GM19463 (cell line): Measurements from ENCODE around the gene GLRA1.
"Not testable (repeated sequence)": the region's sequence is repeated elsewhere in the genome, so short reads cannot be mapped to it uniquely, and the experiment has no call there.

Source experiments
- ATAC-seq: cut with Tn5 transposase; IDR thresholded peaks from one replicate; pipeline ENCODE4 v1.9.1; 2021; ENCODE audit warnings: mild to moderate bottlenecking, moderate library complexity; ENCODE audit not compliant: unreplicated experiment

The GLRA1 gene

DNA sequence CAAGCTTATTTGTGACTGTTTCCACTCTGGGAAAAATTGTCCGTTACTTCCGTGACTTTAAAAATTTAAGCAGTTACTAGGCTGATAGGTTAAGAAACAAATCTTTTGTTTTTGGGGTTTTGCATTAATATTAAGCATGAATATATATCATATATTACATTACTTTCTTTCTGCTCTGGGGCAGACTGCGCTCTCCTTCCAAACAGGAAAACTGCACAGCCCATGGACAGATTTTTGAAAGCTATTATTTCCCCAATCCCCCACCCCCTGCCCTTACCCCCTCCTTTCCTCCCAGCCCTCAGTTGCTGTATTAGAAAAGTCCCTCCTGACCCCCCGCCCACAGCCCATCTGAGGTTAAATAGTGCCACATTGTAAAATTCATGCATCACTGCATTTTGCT lies 102.5 kb downstream of the GLRA1 start:
- ATAC-seq = no peak

DNA sequence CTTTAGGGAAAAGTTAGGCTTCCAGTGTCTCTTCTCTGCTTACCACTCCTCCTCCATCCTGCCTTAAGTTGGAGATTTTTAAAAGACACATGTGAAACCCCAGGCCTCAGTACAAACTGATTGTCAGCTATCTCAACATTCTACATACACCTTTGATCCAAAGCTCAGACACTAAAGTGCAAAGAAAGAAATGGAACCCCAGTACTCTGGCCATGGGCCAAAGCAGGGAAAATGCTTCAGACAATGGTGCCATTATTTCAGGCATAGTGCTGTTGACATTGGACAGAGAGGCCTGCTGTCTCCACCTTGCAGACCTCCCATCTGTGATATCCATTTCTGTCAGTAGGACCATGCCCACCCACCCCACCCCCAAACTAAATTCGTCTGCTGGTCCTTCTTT lies 103.7 kb downstream of the GLRA1 start:
- no peak for ATAC-seq

DNA sequence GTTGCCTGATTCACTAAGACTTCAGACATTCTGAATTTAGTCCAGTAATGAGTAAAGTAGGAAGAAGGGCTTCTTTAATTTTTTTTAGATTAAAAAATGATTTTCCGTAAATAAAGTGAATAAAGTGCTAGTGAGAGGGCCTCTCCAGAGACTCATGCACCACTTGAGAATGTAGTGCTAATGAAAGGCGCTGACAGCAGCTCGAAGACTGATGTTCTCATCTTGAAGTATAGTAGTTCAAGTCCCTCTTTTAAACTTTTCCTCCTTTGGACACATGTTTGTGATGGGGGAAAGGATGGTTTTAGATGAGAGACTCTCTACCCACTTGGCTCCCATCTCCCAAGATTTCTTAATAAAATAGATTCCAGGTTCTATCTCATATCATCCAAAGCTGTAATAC lies 104.4 kb downstream of the GLRA1 start:
- ATAC-seq = no peak

DNA sequence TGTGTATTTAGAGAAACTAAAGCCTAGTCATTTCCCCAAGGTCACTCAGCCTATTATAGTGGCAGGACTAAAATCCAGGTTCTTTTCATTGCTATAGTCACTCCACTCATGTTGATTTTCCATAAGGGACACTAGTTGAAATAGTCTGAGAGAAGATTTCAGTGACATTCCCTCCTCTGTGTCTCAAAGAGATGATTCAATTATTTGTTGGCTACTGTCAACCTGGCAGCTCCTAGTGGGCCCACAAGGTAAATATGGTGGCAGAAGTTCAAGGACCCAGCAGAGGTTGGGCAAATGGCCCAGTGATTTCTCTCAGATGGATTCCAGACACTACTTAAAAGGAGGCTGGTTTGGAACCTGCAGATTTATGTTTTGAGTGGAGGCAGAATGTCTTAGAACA lies 104.8 kb downstream of the GLRA1 start:
- no peak for ATAC-seq

DNA sequence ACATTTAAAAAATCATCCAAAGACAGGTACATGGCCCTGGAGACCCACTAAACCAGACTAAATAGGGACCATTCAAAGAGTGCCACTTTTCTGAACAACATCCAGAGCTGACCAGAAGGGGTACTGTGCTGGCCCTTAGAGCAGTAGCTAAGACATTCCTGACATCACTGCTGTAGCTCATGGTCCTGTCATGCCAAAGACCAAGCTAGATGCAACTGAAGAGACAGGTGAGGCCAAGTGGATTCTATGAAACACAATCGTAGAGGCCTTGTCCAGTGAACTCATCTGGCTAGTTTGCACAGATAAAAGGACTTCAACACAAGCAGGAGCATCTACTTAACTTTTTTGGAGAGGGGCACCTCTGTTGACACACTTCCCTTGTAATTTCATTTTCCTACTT lies 109.6 kb downstream of the GLRA1 start:
- ATAC-seq = no peak

DNA sequence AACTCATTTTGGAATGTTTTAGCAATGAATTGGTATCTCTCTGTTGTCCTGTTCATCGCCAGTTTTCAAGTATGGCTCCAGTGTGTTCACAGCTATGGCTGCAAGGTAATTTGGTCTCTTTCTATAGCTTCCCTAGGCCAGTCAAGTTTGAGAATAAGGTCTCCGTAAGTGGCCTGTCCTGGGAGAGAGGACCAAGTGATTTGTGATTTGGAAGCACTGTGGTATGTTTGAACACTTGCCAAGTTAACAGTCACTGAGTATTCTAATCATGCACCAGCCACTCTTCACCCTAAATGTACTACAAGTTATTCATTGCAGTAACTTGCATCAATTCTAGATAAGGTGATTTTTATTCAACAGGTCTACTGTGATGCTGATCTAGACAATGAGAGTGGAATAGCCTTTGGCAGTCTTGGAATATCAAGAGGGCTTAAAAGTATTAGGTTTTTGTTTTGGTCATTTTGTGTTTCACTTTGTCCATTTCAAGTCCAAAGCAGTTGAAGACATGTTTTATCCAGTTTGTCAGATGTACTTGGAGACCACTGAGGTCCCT lies 111.8 kb downstream of the GLRA1 start:
- no peak for ATAC-seq

DNA sequence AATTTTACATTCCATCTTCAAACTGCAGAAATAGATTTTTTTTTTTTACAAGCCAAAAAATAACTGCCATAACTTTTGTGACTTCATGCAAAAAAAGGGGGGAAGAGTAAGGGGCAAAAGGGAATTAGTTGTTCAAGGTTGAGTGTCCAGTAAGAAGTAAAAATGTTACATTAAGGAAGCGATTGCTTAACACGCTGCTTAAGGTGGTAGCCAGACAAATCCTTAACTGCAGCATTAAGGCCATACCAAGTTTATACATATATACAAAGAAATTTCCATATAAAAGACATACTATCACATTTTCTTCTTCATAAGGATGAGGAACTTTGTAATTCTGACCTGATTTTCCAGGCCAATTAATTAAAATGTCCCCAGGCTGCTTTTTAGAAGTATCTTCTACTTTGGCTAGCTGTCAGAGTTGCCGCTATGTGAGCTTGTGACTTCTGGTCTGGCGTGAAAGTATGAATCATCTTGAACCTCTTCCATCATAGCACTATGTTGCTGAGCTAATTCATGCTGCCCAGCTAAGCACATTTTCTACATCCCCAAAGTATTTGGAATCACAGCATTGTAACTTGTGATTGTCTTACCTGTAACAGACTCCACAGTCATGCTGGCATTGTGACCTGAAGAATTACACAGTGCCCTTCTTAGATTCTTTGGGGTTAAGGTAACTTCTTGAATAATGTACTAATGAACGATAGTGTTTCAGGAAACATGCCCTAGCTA lies 112.9 kb downstream of the GLRA1 start:
- ATAC-seq = no peak

DNA sequence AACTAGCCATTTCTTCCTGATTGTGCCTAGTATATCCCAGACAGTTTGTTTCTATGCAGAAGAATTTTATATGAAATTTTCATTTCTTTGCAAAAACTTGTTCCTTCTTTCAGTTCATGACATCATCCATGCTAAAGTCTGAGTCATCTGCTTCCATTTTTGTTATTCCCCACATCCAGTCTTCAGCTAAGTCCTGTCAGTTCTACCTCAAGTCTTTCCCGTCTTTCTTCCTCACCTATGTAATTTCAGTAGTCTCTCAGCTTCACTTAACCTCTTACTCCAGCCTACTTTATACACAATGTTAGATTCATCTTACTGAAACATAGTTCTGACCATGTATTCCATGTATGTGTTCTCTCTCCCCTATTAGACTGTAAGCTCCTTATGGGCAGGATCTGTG lies 113.8 kb downstream of the GLRA1 start:
- ATAC-seq = no peak

DNA sequence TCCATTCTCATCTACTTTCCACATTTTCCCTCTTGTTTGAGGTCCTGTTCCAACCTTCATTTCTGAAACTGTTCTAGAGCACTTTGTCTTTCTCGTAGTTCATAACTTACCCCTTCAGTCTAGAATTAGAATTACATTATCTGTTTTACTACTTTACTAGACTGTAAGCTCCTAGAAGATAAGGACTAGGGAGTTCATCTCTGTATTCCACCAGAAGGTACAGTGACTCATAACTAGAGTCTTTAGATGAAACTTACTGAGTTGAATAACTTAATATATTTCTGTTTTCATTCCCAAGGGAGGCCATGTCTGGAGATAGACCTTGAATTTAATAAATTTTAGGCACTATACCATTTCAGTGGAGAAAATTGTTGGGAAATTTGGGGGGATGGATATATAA lies 114.2 kb downstream of the GLRA1 start:
- peak; percentile 37 for ATAC-seq

DNA sequence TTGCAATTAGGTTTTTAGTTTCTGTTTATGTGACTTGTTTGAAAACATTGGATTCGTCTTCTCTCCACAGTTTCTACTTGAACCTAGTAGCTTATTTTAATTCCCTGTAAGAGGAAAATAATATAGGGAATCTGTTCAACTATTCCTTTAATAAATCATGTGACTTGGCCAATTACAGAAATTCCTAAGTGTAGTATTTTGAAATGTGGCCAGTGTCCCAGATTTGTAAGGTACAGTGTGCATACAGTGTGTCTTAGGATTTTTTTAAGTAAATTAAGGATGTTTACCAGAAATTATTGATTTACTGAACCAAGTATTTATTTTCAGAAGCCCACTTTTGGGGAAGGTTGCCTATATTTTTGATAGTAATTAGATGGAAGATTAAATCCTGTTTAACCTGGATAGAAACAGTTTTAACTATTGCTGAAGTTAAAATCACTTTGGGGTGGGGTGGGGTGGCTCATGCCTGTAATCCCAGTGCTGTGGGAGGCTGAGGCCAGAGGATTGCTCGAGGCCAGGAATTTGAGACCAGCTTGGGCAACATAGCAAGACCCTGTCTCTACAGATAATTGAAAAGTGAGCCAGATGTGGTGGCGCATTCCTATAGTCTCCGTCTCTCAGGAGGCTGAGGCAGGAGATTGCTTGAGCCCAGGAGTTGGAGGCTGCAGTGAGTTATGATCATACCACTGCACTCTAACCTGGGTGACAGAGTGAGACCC lies 116.0 kb downstream of the GLRA1 start:
- ATAC-seq = no peak

DNA sequence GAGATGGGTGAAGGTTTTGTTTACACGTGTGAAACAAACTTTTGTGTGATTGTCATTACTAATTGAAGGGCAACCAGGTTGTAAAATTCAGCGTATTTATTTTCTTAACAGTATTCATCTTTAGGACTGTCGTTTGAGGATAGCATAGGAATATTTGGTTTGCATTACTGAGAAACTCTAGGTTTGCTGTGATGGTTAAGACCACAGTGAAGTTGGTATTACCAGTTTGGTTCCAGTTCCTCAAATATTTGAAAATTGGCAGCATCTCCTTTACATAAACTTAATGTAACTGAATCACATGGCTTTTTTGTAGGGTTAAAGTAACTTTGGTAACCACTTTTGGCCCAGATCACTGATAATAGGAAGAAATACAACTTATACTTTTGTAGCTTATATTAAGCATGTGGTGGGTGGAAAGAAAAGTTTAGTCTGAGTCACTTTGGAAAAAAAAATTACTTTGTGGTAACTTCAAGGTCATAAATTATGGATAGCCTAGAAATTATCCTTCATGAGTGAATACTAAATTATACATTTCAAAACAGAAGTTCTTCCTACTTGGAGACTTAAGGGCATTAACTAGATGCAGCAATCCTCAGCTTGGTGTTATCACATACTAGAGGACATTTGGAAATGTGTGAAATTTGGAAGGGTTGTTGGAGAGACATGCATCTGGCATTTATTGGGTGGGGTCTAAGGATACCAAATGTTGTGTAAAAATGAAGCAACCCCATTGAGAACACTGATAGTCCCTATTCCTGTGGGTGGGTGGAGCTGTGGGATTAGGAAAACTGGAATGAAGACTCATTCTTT lies 119.0 kb downstream of the GLRA1 start:
- no peak for ATAC-seq

DNA sequence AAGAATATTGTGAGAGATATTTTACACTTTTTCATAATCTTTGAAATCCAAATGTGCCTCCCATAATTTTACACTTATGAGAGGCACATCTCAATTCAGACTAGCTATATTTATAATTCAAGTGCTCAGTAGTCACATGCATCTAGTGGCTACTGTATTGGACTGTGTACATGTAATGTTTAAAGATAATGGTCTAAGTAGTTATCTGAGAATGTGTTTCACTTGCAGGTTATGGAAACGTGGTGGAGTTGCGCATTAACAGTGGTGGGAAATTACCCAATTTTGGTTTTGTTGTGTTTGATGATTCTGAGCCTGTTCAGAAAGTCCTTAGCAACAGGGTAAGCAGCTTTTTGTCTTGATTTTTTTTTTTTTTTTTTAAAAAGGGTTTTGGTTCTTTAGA lies 124.1 kb downstream of the GLRA1 start:
- no peak for ATAC-seq

DNA sequence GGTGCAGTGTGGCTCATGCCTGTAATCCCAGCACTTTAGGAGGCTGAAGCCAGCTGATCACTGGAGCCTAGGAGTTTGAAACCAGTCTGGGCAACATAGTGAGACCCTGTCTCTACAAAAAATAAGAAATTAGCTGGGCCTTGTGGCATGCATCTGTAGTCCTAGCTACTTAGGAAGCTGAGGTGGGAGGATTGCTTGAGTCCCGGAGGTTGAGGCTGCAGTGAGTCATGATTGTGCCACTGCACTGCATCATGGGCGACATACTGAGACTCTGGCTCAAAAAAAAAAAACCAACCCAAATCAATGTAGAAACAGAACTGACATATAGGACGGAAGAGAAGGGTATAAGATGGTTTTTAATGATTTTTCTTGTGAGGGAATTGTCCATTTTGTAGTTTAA lies 125.2 kb downstream of the GLRA1 start:
- no peak for ATAC-seq

DNA sequence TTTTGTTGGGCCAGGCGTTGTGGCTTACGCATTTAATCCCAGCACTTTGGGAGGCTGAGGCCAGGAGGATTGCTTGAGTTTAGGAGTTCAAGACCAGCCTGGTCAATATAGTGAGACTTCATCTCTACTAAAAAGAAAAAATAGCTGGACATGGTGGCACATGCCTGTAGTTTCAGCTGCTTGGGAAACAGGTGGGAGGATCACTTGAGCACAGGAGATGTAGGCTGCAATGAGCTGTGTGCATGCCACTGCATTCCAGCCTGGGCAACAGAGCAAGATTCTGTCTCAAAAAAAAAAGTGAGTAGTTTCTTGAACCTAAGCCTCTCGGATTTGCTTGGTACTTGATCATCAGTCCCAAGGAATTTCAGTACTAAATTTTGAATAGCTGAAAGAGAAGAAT lies 126.0 kb downstream of the GLRA1 start:
- no peak for ATAC-seq

DNA sequence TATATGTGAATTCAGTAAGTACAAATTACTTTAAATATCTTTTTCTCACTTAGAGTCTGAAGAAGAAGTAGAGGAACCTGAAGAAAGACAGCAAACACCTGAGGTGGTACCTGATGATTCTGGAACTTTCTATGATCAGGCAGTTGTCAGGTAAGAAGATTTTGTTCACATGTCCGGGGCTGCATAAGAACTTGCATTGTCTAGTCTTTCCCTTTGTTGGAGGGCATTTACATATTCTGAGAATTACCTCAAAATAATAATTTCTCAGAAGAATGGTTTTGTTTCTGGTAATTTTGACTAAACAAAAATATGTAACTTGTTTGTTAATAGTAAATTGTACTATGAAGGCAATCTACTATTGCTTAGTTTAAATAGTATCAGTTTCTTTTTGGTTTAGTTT lies 129.2 kb downstream of the GLRA1 start:
- ATAC-seq = no peak

DNA sequence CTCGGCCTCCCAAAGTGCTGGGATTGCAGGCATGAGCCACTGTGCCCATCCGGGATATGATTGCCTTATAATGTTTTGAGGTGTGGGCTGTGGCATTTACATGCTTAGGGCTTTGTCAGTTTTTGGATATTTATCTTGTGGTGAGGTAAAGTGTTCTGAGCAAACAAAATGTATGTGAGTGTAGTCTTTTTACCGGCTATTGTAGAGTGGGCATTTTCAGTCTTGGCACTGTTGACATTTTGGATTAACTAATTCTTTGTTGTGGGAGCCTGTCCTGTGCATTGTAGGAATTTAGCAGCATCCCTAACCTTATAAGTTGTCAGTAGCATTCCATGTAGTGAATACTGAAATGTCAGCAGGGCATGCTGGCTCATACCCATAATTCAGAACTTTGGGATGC lies 131.3 kb downstream of the GLRA1 start:
- no peak for ATAC-seq

DNA sequence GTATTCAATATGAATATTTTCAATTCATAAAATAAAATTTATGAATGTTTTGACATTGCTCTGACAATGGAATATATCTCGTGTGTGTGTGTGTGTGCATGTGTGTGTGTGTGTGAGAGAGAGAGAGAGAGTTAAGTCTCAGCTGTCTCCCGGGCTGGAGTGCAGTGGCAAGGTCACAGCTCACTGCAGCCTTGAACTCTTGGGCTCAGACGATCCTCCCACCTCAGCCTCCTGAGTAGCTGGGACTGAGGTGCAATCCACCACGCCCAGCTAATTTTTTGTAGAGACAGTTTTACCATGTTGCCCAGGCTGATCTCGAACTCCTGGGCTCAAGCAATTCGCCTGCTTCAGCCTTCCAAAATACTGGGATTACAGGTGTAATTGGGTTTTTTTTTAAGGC lies 136.8 kb downstream of the GLRA1 start:
- no peak for ATAC-seq

DNA sequence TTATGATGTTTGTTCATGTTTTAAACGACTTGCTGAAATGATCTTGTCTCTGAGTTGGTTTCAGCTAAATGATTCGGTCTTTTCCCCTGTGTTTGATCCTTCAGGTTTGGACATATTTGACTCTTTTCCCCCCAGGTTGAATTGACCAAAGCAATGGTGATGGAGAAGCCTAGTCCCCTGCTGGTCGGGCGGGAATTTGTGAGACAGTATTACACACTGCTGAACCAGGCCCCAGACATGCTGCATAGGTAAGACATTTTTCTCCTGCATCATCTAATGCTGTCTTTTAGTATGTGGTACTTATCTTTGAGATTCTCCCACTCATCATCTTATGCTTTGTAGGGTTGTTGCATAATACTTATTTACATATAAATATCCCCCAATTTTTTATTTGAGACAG lies 138.2 kb downstream of the GLRA1 start:
- no peak for ATAC-seq

DNA sequence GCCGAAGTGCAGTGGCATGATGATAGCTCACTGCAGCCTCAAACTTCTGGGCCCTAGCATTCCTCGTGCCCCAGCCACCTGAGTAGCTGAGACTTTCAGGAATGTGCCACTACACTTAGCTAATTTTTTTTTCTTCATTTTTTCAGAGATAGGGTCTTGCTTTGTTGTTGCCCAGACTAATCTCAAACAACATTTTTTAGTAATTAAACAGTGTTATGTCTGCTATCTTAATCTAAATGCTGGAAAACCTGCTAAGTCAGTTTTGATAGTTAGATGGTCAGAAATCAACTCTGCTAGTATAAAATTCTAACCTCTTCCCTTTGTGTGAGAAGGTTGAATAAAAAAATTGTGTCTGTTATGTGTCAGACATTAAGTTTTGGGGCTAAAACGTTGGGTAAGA lies 140.5 kb downstream of the GLRA1 start:
- no peak for ATAC-seq

DNA sequence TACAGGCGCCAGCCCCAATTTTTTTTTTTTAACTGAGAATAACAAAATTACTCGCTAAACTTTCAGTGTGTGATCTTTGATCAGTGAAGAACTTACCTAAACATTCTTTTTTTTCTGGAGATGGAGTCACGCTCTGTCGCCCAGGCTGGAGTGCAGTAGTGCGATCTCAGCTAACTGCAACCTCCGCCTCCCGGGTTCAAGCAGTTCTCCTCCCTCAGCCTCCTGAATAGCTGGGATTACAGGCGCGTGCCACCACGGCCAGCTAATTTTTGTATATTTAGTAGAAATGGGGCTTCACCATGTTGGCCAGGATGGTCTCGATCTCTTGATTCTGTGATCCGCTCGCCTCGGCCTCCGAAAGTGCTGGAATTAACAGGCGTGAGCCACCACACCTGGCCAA lies 141.0 kb downstream of the GLRA1 start:
- ATAC-seq = not testable (repeated sequence)

DNA sequence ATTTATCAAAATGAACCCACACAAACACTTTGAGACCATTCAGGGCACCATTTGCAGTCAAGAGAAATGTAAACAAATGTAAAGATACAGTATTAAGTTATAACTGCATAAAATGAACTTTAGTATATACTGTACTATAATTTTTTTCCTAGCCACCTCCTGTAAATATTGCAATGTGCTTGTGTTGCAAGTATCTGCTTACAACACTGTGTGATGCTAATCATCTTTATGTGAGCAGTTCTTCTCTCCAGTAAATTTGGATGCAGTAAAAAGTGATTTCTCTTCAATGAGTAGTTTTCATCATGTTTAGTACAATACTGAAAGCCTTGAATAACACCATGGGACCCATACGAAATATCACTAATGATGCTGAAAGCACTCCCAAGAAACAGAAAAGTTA lies 143.4 kb downstream of the GLRA1 start:
- ATAC-seq = no peak

DNA sequence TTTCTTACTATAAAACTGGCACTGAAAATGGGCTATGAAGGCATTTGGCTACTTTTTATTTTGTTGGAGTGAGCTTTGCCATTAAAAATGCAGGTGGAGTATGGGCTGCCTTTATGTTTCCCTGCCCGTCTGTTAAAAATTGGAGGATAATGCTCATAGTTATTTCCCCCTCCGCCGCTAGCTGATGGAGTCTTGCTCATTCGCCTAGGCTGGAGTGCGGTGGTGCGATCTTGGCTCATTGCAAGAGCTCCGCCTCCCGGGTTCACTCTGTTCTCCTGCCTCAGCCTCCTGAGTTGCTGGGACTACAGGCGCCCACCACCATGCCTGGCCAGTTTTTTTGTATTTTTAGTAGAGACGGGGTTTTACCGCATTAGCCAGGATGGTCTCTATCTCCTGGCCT lies 144.3 kb downstream of the GLRA1 start:
- no peak for ATAC-seq
